NCI-H345 treated with DMSO at 0.1 percent for 48 hours (cell line): Measurements from ENCODE around the gene ZNF678.
"Not testable (repeated sequence)": the region's sequence is repeated elsewhere in the genome, so short reads cannot be mapped to it uniquely, and the experiment has no call there.

ENCODE experiments used
- DNase-seq: peaks from one replicate; lab custom pipeline; 2025; ENCODE audit not compliant: unreplicated experiment; lab: John Stamatoyannopoulos, UW

The ZNF678 gene

GRCh38 chr1:227549892-227550291 lies 13.5 kb upstream of the ZNF678 start:
- no peak for DNase-seq

- DNase-seq: not testable (repeated sequence)
These were observed 11.5 kb upstream of the ZNF678 start for GRCh38 chr1:227551881-227552280.

- DNase-seq: no peak
These were observed 7.1 kb upstream of the ZNF678 start for GRCh38 chr1:227556288-227556687.

DNA sequence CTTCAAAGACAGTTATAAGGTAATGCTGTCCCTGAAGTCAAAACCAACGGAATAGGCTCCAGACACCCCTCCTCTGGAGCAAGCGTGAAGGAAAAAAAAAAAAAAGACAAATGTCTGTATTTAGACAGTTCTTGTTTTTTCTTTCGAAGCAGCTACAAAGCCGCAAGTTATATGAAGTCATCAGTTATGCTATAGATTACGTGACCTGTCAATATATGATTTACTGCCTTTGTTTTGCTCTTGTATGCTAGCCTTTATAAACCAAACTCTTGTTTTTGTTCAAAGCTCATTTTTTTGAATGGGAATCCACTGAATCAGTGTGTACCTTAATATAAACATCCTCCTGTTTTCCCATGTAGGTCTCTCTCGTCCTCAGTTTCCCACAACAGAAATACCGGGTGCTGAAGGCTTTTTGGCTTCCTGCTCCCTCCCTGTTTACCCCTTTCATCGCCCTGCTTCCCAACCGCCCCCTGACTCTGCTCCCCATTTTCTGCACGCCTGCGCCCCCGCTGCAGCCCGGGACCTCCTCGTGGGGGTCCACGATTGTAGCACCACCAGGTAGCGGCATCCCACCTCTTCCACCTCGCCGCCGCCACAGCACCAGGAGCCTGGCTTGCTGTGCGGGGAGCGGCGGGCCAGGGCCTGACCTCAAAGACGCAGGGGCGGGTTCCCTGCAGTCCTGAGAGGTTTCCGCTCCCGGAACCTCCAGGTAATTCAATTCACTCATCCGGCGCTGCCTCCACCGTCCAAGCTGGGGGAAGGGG lies 5.2 kb upstream of the ZNF678 start:
- no peak for DNase-seq

DNA sequence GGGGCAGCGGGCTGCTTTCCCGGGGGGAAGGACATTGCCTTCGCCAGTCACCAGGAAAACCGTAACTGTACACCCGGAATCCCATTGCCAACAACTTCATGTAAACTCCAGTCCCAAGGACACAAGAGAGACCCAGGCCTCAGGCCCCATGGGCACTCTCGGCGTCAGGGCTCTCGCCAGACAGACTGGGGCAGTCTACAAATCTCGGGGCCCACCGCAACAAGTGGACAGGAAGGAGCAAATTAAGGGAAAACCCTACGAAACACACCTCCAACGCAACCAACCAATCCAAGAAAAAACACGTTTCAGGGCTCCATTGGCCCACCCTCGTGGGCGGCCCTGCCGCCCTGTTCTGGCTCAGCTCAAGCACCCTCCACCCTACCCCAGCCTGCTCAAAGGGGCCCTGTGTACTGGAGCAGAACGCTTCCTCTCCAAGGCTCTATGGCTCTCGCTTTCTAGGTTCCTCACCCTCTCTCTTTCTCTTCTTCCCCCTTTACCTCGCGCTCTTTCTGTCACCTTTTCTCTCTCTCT lies 4.6 kb upstream of the ZNF678 start:
- no peak for DNase-seq

GRCh38 chr1:227559499-227559898 lies 3.9 kb upstream of the ZNF678 start:
- DNase-seq: no peak

DNA sequence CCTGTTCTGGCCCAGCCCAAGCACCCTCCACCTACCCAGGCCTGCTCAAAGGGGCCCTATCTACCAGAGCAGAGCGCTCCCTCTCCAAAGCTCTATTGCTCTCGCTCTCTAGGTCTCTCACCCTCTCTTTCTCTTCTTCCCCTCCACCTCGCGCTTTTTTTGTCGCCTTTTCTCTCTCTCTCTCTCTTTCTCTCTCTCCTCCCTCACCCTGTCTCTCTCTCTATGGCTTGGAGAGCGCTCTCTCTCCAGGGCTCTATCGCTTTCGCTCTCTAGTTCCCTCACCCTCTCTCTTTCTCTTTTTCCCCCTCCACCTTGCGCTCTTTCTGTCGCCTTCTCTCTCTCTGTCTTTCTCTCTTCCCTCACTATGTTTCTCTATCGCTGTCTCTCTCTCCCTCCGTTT lies 3.4 kb upstream of the ZNF678 start:
- DNase-seq: no peak

DNA sequence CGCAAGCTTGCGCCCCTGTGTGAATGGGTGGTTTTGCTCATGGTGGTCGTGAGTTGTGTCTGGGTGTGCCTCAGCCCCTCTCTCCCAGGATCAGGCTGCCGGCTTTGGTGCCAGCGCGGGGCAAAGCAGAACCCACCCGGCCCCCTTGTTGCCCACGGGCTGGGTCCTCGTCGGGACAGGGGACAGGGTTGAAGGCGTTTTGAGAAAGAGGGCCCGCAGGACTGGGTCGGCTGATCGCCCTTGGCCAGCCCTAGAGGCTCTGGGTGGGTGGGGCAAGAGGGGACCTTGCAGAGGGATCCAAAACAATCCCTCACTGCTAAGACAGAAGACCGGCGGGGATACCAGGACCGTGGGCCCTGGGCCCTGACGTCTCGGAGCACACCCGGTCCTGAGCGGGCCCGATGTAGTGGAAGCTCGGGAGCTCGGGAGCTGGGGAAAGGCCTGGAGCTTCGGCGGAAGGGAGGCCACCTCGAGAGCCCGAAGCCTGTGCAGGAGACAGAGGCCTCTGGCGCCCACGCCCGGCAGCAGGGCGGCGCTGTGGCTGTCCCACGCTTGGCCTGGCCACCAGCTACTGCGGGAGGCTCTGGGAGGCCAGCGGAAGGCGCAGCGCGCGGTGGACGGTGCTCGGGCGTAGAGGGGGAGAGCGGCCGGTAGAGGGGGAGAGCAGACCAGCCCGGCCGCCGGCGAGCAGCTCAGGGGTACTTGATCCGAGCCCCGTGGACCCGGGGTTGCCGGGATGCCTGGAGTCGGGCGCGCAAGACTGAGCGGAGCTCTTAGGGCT lies 2.8 kb upstream of the ZNF678 start:
- DNase-seq: no peak

GRCh38 chr1:227561241-227561907 lies 2.0 kb upstream of the ZNF678 start:
- DNase-seq: no peak

DNA sequence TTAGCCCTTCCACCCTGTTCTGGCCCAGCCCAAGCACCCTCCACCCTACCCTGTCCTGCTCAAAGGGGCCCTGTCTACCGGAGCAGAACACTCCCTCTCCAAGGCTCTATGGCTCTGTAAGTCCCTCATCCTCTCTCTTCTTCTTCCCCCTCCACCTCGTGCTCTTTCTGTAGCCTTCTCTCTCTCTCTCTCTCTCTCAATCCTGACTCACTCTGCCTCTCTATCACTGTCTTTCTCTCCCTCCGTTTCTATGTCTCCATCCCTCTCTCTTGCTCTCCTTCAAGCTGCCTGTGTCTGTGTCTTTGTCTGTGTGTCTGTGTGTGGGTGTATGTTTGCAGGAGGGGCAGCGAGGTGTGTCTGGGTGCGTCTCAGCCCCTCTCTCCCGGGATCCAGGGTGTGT lies 1.3 kb upstream of the ZNF678 start:
- DNase-seq: no peak

- no peak for DNase-seq
These were observed 428 bp upstream of the ZNF678 start for GRCh38 chr1:227562933-227563323.

DNA sequence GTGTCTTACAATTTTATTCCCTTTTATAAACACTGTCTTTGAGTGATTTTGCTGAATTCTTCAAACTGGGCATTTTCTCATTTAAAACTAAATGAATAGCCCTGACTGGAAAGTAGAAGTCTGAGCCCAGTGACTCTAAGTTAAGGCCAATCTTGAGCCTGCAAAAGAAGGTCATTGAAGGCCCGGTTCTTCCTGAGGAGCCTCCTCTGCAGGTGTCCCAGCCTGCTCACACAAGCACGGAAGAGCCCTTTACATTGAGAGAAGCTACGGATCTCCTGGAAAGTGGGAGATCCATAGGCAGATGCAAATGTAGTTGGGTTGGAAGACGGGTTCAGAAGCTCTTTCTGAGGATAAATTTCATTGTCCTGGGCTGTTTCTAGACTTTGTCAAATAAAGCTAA lies 3.9 kb downstream of the ZNF678 start:
- no peak for DNase-seq

DNA sequence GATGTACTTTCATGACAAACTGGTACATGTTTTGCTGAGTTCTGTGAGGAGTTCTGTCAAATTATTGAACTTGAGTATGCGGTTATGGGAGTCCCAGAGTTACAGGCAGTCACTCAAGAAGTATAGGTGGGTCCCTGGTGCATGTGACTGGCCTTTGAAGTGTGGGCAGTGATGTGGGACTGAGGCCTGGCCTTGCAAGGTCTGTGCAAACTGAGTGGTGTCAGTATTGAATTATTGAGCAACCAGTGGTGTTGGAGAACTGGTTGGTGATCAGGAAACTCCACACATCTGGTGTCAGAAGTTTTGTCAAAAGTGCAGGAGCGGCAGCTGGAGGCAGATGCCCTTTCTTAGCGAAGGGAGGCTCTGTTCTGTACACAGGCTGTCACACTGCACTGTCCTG lies 5.2 kb downstream of the ZNF678 start:
- DNase-seq: no peak

DNA sequence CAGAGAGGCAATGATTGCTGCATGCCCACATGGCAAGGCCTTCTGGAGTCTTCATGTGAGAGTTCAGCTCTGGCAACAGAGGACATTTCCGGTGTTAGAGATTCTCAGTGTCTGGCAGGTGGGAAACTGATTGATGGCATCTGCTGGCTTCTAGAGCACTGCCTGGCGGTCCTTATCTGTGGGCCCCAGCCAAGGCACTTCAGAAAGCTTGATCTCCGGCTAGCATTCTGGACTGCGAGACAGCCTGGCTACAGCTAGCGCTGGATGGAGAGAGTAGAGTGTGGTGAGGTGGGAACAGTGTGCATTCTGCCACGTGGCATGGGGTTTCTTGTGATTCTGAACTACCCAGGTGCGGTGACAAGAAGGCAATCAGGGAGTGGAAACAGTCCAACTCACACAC lies 9.4 kb downstream of the ZNF678 start:
- DNase-seq: no peak

DNA sequence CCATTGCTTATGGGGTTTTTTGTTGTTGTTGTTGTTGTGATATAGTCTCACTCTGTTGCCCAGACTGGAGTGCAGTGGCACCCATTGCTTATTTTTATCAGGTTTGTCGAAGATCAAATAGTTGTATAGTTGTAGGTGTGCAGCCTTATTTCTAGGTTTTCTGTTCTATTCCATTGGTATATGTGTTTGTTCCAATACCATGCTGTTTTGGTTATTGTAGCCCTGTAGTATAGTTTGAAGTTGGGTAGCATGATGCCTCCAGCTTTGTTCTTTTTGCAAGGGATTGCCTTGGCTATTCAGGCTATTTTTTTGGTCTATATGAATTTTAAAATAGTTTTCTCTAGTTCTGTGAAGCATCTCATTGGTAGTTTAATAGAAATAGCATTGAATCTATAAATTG lies 11.6 kb downstream of the ZNF678 start:
- DNase-seq: no peak

- no peak for DNase-seq
These were observed 12.8 kb downstream of the ZNF678 start for GRCh38 chr1:227576189-227576588.

- no peak for DNase-seq
These were observed 14.1 kb downstream of the ZNF678 start for GRCh38 chr1:227577500-227577899.

DNA sequence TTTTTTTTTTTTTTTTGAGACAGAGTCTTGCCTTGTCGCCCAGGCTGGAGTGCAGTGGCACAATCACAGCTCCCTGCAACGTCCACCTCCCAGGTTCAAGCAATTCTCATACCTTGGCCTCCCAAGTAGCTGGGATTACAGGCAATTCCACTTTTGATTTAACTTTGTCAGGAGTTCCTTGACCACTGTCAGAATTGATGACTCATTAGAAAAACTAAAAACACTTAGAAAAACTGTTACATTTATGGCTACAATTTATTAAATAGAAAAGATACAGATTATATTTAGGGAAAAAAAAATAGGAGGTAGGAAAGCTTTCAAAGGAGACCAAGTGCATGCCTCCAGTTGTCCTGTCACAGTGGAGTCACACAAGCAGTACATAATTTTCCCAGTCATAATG lies 20.0 kb downstream of the ZNF678 start:
- DNase-seq: no peak

DNA sequence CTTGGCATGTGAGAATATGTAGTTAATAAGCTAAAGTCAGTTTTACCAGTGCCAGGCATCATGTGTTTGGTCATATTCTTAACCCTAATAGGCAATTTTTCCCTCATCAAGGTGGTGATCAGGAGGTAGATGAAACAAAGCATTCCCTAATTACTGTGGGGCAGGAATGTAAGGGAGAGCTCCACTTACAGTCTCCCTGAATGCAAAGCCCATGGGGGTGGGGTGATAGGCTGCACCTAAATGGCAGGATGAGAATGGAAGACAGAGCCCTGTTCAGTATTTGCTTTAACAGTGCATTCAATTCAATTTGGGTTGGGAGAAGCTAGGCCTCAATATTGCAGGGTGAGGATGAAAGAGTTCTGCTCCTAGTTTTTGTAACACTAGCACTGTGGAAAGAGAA lies 23.4 kb downstream of the ZNF678 start:
- DNase-seq: no peak

GRCh38 chr1:227587968-227588367 lies 24.6 kb downstream of the ZNF678 start:
- no peak for DNase-seq

GRCh38 chr1:227588769-227589168 lies 25.4 kb downstream of the ZNF678 start:
- DNase-seq: not testable (repeated sequence)

GRCh38 chr1:227589777-227590176 lies 26.4 kb downstream of the ZNF678 start:
- not testable (repeated sequence) for DNase-seq
